ENCODE measurements around the gene ARHGAP15. TPM values are rescaled to one million over a fixed set of nuclear protein-coding genes. Genes with fewer than 3 reads are reported as not detected.

ARHGAP15 gene
- total RNA-seq, 1 experiment from 2014 or later: not detected

DNA sequence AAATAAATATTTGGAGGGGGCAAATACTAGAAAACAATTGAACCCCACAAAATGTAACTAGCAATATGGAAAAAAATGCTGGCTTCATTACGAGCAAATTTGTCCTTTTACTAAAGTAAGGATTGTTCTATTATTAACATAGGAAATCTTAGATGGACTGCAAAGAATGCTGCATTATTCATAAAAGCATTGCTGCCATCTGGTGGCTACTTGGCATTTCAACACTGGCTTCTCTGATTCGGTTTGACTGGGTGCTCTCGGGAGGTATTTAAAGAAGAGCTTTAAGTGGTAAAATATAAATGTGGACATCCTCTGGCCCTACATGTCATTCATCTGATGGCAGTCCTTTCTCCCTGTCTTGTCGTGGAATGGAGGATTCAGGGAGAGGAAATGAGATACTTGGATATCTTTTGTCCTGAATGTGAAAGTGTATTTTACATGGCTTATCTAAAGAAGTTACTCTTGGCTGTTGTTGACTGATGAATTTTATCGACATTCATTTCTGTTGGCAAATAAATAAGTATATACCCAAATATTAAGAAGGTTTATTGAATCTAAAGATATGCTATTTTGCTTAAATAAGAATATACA is 130.2 kb downstream of the ARHGAP15 start:
- Histone ChIP-seq H3K4me2 (peak overlapping the region; percentile 46), H3K9me3 (ENCODE audit: insufficient read depth, low read depth) (no peaks in the 10 kb centered on the region), H2AFZ (no peak overlapping the region; the same call in 1 of the 2 replicates), H3K27me3 (ENCODE audit: insufficient read depth, low read depth) (no peaks in the 10 kb centered on the region), H3K4me1 (replicated peaks; ENCODE audit: insufficient read depth) (no peaks in the 10 kb centered on the region), H3K79me2 (ENCODE audit: low read depth) (no peaks in the 10 kb centered on the region), H3K4me3 (no peak overlapping the region), H3K36me3 (ENCODE audit: low read depth) (no peaks in the 10 kb centered on the region), H3K9me2 (ENCODE audit: insufficient read depth) (no peaks in the 10 kb centered on the region), H3F3A (ENCODE audit: insufficient read depth, low read depth) (no peaks in the 10 kb centered on the region), H3K27ac (no peak overlapping the region), H4K20me1 (ENCODE audit: insufficient read depth) (no peaks in the 10 kb centered on the region)
- POLR2A ChIA-PET (ENCODE audit: unreplicated experiment): interaction anchor here (0.9 kb wide), 1 partner anchor 1109 kb away, joined by 3 read pairs; no protein-coding TSS in a partner anchor
- CTCF ChIA-PET: interaction anchor here (0.9 to 1.4 kb wide), 2 partner anchors 149 to 225 kb away, joined by 3 read pairs; no protein-coding TSS in a partner anchor
- no TSS peak for BruUV-seq (replicated peaks)
- no peak for TF ChIP-seq EZH2 (IDR thresholded peaks at IDR 0.05; ENCODE audit: low read depth)
- TF ChIP-seq, protein P1, sequence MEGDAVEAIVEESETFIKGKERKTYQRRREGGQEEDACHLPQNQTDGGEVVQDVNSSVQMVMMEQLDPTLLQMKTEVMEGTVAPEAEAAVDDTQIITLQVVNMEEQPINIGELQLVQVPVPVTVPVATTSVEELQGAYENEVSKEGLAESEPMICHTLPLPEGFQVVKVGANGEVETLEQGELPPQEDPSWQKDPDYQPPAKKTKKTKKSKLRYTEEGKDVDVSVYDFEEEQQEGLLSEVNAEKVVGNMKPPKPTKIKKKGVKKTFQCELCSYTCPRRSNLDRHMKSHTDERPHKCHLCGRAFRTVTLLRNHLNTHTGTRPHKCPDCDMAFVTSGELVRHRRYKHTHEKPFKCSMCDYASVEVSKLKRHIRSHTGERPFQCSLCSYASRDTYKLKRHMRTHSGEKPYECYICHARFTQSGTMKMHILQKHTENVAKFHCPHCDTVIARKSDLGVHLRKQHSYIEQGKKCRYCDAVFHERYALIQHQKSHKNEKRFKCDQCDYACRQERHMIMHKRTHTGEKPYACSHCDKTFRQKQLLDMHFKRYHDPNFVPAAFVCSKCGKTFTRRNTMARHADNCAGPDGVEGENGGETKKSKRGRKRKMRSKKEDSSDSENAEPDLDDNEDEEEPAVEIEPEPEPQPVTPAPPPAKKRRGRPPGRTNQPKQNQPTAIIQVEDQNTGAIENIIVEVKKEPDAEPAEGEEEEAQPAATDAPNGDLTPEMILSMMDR (conservative IDR thresholded peaks at IDR 0.05): peak; percentile 76
- peak; percentile 49 to 57 for DNase-seq
- intact Hi-C loops (cut with micrococcal nuclease; ENCODE audit: unreplicated experiment): loop anchor here (1.0 to 2.0 kb wide), 3 partner anchors 97 to 225 kb away; no protein-coding TSS in a partner anchor

- no peak overlapping the region for H3K4me2 ChIP-seq
- no peak overlapping the region for H3K4me3 ChIP-seq
- CTCF ChIA-PET: no interaction called here
- intact Hi-C loops (cut with micrococcal nuclease; ENCODE audit: unreplicated experiment): no loop called here
- H3K36me3 ChIP-seq (ENCODE audit: low read depth): no peaks in the 10 kb centered on the region
- POLR2A ChIA-PET (ENCODE audit: unreplicated experiment): no interaction called here
- H3K27me3 ChIP-seq (ENCODE audit: insufficient read depth, low read depth): no peaks in the 10 kb centered on the region
- no peaks in the 10 kb centered on the region for H3K4me1 ChIP-seq (replicated peaks; ENCODE audit: insufficient read depth)
- H3F3A ChIP-seq (ENCODE audit: insufficient read depth, low read depth): no peaks in the 10 kb centered on the region
- H3K79me2 ChIP-seq (ENCODE audit: low read depth): no peaks in the 10 kb centered on the region
- BruUV-seq (replicated peaks): no TSS peak
- DNase-seq: no peak
- TF ChIP-seq EZH2 (IDR thresholded peaks at IDR 0.05; ENCODE audit: low read depth): no peak
- TF ChIP-seq, protein P1 (conservative IDR thresholded peaks at IDR 0.05): no peak
- H3K27ac ChIP-seq: no peak overlapping the region
- no peaks in the 10 kb centered on the region for H3K9me2 ChIP-seq (ENCODE audit: insufficient read depth)
- H2AFZ ChIP-seq: no peak overlapping the region
- H3K9me3 ChIP-seq (ENCODE audit: insufficient read depth, low read depth): no peaks in the 10 kb centered on the region
- no peaks in the 10 kb centered on the region for H4K20me1 ChIP-seq (ENCODE audit: insufficient read depth)
Observed at GRCh38 chr2:143261986-143262385, 132.8 kb downstream of the ARHGAP15 start.

- no peak overlapping the region for H2AFZ ChIP-seq
- no peaks in the 10 kb centered on the region for H3K27me3 ChIP-seq (ENCODE audit: insufficient read depth, low read depth)
- ChIA-PET CTCF (no interaction called here), POLR2A (ENCODE audit: unreplicated experiment) (no interaction called here)
- H3K9me2 ChIP-seq (ENCODE audit: insufficient read depth): no peaks in the 10 kb centered on the region
- no peak for TF ChIP-seq EZH2 (IDR thresholded peaks at IDR 0.05; ENCODE audit: low read depth)
- TF ChIP-seq, protein P1 (conservative IDR thresholded peaks at IDR 0.05): no peak
- H3K4me1 ChIP-seq (replicated peaks; ENCODE audit: insufficient read depth): no peaks in the 10 kb centered on the region
- H3K4me3 ChIP-seq: no peak overlapping the region
- no TSS peak for BruUV-seq (replicated peaks)
- H4K20me1 ChIP-seq (ENCODE audit: insufficient read depth): no peaks in the 10 kb centered on the region
- no peak for DNase-seq
- no peaks in the 10 kb centered on the region for H3K79me2 ChIP-seq (ENCODE audit: low read depth)
- H3K9me3 ChIP-seq (ENCODE audit: insufficient read depth, low read depth): no peaks in the 10 kb centered on the region
- H3F3A ChIP-seq (ENCODE audit: insufficient read depth, low read depth): no peaks in the 10 kb centered on the region
- intact Hi-C loops (cut with micrococcal nuclease; ENCODE audit: unreplicated experiment): no loop called here
- no peak overlapping the region for H3K27ac ChIP-seq
- H3K36me3 ChIP-seq (ENCODE audit: low read depth): no peaks in the 10 kb centered on the region
- no peak overlapping the region for H3K4me2 ChIP-seq
Observed at GRCh38 chr2:143262389-143262788, 133.2 kb downstream of the ARHGAP15 start.
